Activated T-cell treated with anti-CD3 and anti-CD28 coated beads, Interleukin-2, amount 50 U/mL, for 72 hours (primary cell): ENCODE data around the gene ITPR3. TPM values are rescaled to one million over a fixed set of nuclear protein-coding genes. Genes with fewer than 3 reads are reported as not detected.

Experiments used
- ATAC-seq, 2 donors: fragments of 150-1000 bp; cut with Tn5 transposase; replicated peaks in 1 of 2; 2 replicates each; pipeline ENCODE4 v1.10.0; 2021; ENCODE audit warnings: moderate library complexity in 2 of 2, mild to moderate bottlenecking in 1 of 2
- DNase-seq, 2 donors: peaks; one replicate each; pipeline ENCODE4 v3.0.0; 2021 to 2022; ENCODE audit warnings: mixed read lengths in 1 of 2
- H3K27ac Mint-ChIP-seq: one replicate; pipeline ENCODE4 v1.8.0; 2022; ENCODE audit warnings: mild to moderate bottlenecking, moderate library complexity, mixed read lengths
- H3K27me3 Mint-ChIP-seq: one replicate; pipeline ENCODE4 v1.8.0; 2022; ENCODE audit warnings: low read depth, mixed read lengths
- H3K36me3 Mint-ChIP-seq, 2 donors: one replicate each; pipeline ENCODE4 v1.8.0; 2022; ENCODE audit warnings: mixed read lengths in 2 of 2, mild to moderate bottlenecking in 1 of 2; ENCODE audit not compliant: insufficient read depth in 2 of 2
- H3K4me1 Mint-ChIP-seq: one replicate; pipeline ENCODE4 v1.8.0; 2022; ENCODE audit warnings: low read depth, mixed read lengths
- H3K4me3 Mint-ChIP-seq, 2 donors: one replicate each; pipeline ENCODE4 v1.8.0; 2022; ENCODE audit warnings: mild to moderate bottlenecking in 2 of 2, mixed read lengths in 2 of 2, moderate library complexity in 2 of 2
- H3K9me3 Mint-ChIP-seq, 2 donors: one replicate each; pipeline ENCODE4 v1.8.0; 2022; ENCODE audit warnings: mixed read lengths in 2 of 2
- total RNA-seq, 2 donors: library from RNA; stranded (reverse); gene quantifications; one replicate each; pipeline ENCODE4 v1.2.3, GENCODE V29; 2022

Gene ITPR3
- total RNA-seq, 2 donors from 2014 or later = 49.9 to 52.5 TPM

GRCh38 chr6:33610067-33610466 lies 11.1 kb upstream of the ITPR3 start:
- ATAC-seq (no peak), DNase-seq (no peak)
- H3K36me3 Mint-ChIP-seq = peaks cover 0 to 3% of the 10 kb centered on the region in 2 donors
- no peak overlapping the region for H3K4me3 Mint-ChIP-seq
- peaks cover 7% of the 10 kb centered on the region for H3K4me1 Mint-ChIP-seq
- no peaks in the 10 kb centered on the region for H3K27me3 Mint-ChIP-seq
- H3K27ac Mint-ChIP-seq = no peak overlapping the region
- no peaks in the 10 kb centered on the region for H3K9me3 Mint-ChIP-seq

DNA sequence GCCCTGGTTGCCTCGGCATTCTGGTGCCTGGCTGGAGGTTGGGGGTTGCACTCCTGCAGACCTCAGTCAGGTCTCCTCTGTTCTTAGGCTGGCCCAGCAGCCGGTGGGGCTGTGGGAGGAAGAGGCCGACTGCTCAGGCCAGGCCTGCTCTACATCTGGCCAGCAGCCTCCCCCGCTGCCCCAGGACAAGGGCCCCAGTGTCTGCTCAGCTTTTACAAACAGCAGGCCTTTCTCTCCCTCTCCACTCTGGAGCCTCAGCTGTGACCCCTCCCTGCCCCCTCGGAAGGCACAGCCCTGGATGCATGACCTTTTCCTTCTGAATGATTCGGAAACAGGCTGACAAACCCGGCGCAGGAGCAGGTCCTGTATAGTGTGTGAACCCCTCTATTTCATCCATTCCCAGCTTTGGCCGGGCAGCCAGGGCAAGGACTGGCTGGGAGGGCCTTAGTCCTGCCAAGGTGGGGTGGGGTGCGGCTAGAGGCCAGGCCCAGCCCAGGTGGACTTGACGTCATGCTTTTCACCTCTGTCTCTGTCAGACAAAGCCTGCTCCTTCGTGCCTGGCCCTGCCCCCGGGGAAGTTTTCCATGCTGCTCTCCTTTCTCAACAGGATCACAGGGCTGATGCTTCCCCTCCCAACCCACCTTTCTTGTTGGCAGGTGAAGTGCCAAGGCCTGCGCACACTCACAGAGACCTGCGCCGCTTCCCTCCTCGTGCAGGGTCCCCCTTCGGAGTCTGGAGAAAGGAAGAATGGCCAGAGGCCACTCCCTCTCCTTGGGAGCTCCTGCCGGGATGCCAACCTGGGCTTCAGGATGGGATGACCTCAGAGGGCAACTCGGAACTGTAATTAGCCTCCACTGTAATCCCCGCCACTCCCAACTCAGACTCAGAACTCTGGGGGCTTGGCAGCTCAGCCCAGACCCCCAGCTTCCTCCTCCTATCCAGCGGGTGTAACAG lies 10.1 kb upstream of the ITPR3 start:
- ATAC-seq = no peak
- no peak for DNase-seq
- Mint-ChIP-seq H3K27ac (no peak overlapping the region), H3K4me3 (no peak overlapping the region), H3K9me3 (no peaks in the 10 kb centered on the region), H3K27me3 (no peaks in the 10 kb centered on the region), H3K36me3 (peaks cover 0 to 3% of the 10 kb centered on the region in 2 donors), H3K4me1 (peaks cover 7% of the 10 kb centered on the region)

DNA sequence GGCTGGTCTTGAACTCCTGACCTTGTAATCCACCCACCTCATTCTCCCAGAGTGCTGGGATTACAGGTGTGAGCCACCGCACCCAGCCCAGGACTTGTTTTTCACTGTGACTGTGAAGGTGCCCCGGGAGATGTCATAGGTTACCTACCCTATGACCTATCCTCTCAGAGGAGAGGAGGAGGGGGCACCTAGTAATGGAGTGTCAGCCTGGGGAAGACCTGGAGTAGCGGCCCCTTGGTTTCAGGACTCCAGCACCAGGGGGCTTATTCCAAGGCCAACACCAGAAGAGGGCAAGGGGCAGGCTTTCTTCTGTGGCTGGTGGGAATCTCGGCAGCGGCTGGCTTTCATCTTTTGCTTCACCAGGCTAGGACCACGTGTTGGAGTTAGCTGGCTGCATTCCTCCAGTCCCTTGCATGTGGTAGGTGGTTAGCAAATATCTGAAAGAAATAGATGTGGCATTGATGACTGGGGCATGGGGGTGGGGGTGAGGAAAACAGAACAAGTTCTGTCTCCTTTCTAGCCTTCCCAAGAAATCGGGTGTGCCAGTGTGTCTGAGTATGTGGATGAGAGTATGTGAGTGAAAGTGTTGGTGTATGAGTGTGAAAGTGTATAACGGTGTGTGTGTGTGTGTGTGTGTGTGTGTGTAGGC lies 7.9 kb upstream of the ITPR3 start:
- no peak overlapping the region for H3K27ac Mint-ChIP-seq
- no peak for DNase-seq
- no peak overlapping the region for H3K4me3 Mint-ChIP-seq
- peaks cover 19% of the 10 kb centered on the region for H3K4me1 Mint-ChIP-seq
- H3K27me3 Mint-ChIP-seq = no peaks in the 10 kb centered on the region
- ATAC-seq = no peak
- peaks cover 0 to 3% of the 10 kb centered on the region in 2 donors for H3K36me3 Mint-ChIP-seq
- no peaks in the 10 kb centered on the region for H3K9me3 Mint-ChIP-seq

DNA sequence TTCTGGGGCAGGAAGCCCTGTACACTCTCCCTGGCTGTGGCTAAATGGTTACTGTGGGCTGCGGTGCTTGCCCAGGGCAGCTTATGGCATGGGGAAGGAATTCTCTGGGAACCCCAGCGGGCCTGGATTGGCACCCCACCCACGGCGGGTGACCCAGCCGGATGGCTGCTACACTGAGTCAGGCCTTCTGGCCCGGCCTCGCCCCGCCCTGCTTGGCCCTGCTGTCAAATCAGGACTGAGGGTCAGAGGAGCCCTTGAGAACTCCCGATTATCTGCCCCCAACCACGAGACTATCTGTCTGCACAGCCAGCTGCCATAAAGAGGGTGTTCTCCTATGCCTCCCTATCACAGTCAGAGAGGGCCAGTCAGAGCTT lies 7.3 kb upstream of the ITPR3 start:
- no peak overlapping the region for H3K4me3 Mint-ChIP-seq

GRCh38 chr6:33616113-33616512 lies 5.0 kb upstream of the ITPR3 start:
- DNase-seq (no peak), ATAC-seq (no peak)
- H3K36me3 Mint-ChIP-seq = peaks cover 0 to 3% of the 10 kb centered on the region in 2 donors

More for the DNA sequence above, 7.3 kb upstream of the ITPR3 start:
- peaks cover 24% of the 10 kb centered on the region for H3K4me1 Mint-ChIP-seq
- no peak overlapping the region for H3K27ac Mint-ChIP-seq
- DNase-seq = no peak
- no peaks in the 10 kb centered on the region for H3K9me3 Mint-ChIP-seq
- no peaks in the 10 kb centered on the region for H3K27me3 Mint-ChIP-seq
- peaks cover 0 to 3% of the 10 kb centered on the region in 2 donors for H3K36me3 Mint-ChIP-seq
- ATAC-seq = no peak

GRCh38 chr6:33616913-33617312 lies 4.2 kb upstream of the ITPR3 start:
- ATAC-seq (no peak), DNase-seq (no peak)
- peaks cover 0 to 3% of the 10 kb centered on the region in 2 donors for H3K36me3 Mint-ChIP-seq
- H3K9me3 Mint-ChIP-seq = no peaks in the 10 kb centered on the region
- no peaks in the 10 kb centered on the region for H3K27me3 Mint-ChIP-seq
- no peak overlapping the region for H3K4me3 Mint-ChIP-seq
- peaks cover 41% of the 10 kb centered on the region for H3K4me1 Mint-ChIP-seq
- H3K27ac Mint-ChIP-seq = peak overlapping the region; percentile 50

More at GRCh38 chr6:33616113-33616512, 5.0 kb upstream of the ITPR3 start:
- Mint-ChIP-seq H3K27ac (no peak overlapping the region), H3K4me3 (no peak overlapping the region), H3K27me3 (no peaks in the 10 kb centered on the region), H3K9me3 (no peaks in the 10 kb centered on the region), H3K4me1 (peaks cover 41% of the 10 kb centered on the region)

DNA sequence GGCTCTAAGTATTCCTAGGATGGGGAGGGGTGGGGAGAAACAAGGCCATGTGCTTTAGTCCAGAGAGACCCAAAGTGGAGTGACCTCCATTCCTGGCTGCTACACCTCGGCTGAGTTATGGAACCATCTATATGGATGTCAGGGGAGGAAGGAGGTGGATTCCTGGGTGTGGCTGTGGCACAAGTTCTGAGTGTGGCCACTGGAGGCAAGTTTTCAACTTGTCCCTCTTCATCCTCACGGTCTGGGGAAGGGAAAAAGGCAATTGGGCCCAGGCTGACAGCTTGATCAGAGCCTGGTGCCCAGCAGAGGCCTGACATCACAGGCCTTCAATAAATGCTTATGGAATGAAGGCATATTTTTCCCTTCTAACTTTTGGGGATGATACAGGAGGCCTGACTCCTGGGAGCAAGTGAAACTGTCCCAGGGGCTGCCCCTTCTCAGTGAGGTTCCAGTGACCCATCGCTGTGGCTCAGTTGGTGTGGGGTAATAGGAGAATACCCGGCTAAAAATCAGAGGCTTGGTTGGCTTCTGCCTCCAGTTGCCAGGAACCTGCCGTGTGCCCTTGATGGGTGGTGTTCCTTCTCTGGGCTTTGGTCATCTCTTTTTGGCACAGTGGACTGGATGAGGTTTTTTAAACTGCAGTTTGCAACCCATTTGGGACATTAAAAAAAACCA lies 1.8 kb upstream of the ITPR3 start:
- Mint-ChIP-seq H3K4me3 (peak overlapping the region; percentile 94 to 98), H3K9me3 (no peaks in the 10 kb centered on the region), H3K27ac (peak overlapping the region; percentile 86), H3K27me3 (no peaks in the 10 kb centered on the region), H3K36me3 (peaks cover 0 to 4% of the 10 kb centered on the region in 2 donors), H3K4me1 (peaks cover 57% of the 10 kb centered on the region)
- ATAC-seq = no peak
- no peak for DNase-seq

- H3K9me3 Mint-ChIP-seq = no peaks in the 10 kb centered on the region
- no peak for ATAC-seq
These were observed 815 bp upstream of the ITPR3 start for GRCh38 chr6:33620158-33620855.

GRCh38 chr6:33621711-33622388 lies 728 bp downstream of the ITPR3 start:
- peaks cover 60% of the 10 kb centered on the region for H3K4me1 Mint-ChIP-seq

More at GRCh38 chr6:33620158-33620855, 815 bp upstream of the ITPR3 start:
- H3K27ac Mint-ChIP-seq = peak overlapping the region; percentile 86
- no peaks in the 10 kb centered on the region for H3K27me3 Mint-ChIP-seq
- H3K4me1 Mint-ChIP-seq = peaks cover 64% of the 10 kb centered on the region
- peak overlapping the region; percentile 94 to 98 for H3K4me3 Mint-ChIP-seq
- peaks cover 1 to 6% of the 10 kb centered on the region in 2 donors for H3K36me3 Mint-ChIP-seq
- DNase-seq = peak; percentile 37 to 49

DNA sequence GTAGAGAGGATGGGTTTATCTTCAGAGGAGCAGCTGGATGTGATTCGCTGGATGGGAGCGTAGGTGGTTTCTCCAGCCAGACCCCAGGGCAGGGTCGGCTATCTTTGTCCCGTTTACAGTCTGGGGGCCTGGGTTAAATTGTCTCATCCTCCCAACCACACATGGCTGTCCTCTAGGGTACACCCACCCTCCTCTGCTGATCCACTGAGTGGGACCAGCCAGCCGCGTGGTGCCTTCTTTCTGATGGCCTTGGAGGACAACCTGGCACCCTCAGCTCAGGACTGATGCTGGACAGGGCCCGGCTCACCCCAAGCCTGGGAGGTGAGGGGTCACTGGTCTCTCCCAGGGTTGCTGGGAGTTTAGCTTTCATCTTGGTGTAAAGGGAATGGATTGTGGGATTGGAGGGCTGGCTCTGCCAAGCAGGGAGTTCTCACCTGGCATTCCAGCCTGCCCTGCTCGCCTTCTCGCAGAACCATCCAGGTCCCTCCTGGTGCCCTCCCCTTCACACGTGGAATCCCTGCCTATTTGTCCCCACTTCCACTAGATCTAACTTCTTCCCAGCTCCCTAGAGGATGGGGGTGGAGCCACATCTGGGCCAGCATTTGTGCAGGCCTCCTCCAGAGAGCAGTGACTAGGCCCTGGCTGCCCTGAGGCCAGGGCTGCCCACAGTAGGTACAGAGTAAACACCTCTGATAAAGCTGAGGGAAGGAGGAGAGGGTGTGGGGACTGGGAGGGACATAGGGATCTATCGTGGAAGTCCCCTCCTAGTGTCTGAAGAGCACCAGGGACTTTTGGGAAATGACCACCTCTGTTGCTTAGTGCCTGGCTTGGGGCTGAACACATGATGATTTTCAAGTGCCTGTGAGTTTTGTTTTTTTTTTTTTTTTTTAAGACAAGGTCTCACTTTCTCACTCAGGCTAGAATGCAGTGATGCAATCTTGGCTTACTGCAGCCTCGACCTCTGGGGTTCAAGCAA lies 1.6 kb downstream of the ITPR3 start:
- DNase-seq (no peak), ATAC-seq (no peak)
- H3K9me3 Mint-ChIP-seq = no peaks in the 10 kb centered on the region
- peak overlapping the region; percentile 88 to 96 for H3K4me3 Mint-ChIP-seq
- H3K27ac Mint-ChIP-seq = peak overlapping the region; percentile 75
- peaks cover 1 to 6% of the 10 kb centered on the region in 2 donors for H3K36me3 Mint-ChIP-seq
- peaks cover 64% of the 10 kb centered on the region for H3K4me1 Mint-ChIP-seq
- no peaks in the 10 kb centered on the region for H3K27me3 Mint-ChIP-seq

More at GRCh38 chr6:33621711-33622388, 728 bp downstream of the ITPR3 start:
- H3K36me3 Mint-ChIP-seq = peaks cover 1 to 6% of the 10 kb centered on the region in 2 donors
- ATAC-seq (peak; percentile 38 to 47), DNase-seq (peak; percentile 48 to 50)
- H3K4me3 Mint-ChIP-seq = peak overlapping the region; percentile 88 to 96
- H3K27ac Mint-ChIP-seq = peak overlapping the region; percentile 75
- no peaks in the 10 kb centered on the region for H3K9me3 Mint-ChIP-seq
- no peaks in the 10 kb centered on the region for H3K27me3 Mint-ChIP-seq

- peaks cover 62% of the 10 kb centered on the region for H3K4me1 Mint-ChIP-seq
- no peaks in the 10 kb centered on the region for H3K9me3 Mint-ChIP-seq
- peaks cover 1 to 6% of the 10 kb centered on the region in 2 donors for H3K36me3 Mint-ChIP-seq
- no peak for ATAC-seq
- H3K27ac Mint-ChIP-seq = peak overlapping the region; percentile 76
- H3K27me3 Mint-ChIP-seq = no peaks in the 10 kb centered on the region
- DNase-seq = no peak
- H3K4me3 Mint-ChIP-seq = peak overlapping the region; percentile 88 to 96
These were observed 2.8 kb downstream of the ITPR3 start for GRCh38 chr6:33623895-33624381.
